HAP-1 (cell line): ENCODE data around the gene EIF3F.

Source experiments
- DNase-seq, 2 experiments: peaks; one replicate each; pipeline ENCODE4 v3.0.0-alpha.2; 2016 to 2020; ENCODE audit warnings: low spot score in 2 of 2
- H3K27me3 ChIP-seq: fragments of 250-450 bp; sonication (Bioruptor Pico); 2 replicates; pipeline ENCODE4 v1.5.1; 2020; ENCODE audit warnings: low read depth, mild to moderate bottlenecking, moderate library complexity
- H3K36me3 ChIP-seq: fragments of 250-450 bp; sonication (Bioruptor Pico); replicated peaks from 2 replicates; pipeline ENCODE4 v1.5.1; 2020; ENCODE audit warnings: mild to moderate bottlenecking
- H3K4me1 ChIP-seq: fragments of 250-450 bp; sonication (Bioruptor Pico); 2 replicates; pipeline ENCODE4 v1.5.1; 2020; ENCODE audit warnings: mild to moderate bottlenecking
- H3K4me3 ChIP-seq: fragments of 250-450 bp; sonication (Bioruptor Pico); 2 replicates; pipeline ENCODE4 v1.5.1; 2020; ENCODE audit warnings: mild to moderate bottlenecking, moderate library complexity
- H3K9me3 ChIP-seq: fragments of 250-450 bp; sonication (Bioruptor Pico); 2 replicates; pipeline ENCODE4 v1.5.1; 2020; ENCODE audit warnings: mild to moderate bottlenecking, moderate library complexity
- in situ Hi-C: fragments of 300-500 bp; cut with MboI; formaldehyde crosslinking; loops from 3 replicates; pipeline ENCODE4 v1.14.3; 2020; ENCODE audit warnings: low sequenced_read_pairs, inconsistent platforms, mixed read lengths

The EIF3F gene

DNA sequence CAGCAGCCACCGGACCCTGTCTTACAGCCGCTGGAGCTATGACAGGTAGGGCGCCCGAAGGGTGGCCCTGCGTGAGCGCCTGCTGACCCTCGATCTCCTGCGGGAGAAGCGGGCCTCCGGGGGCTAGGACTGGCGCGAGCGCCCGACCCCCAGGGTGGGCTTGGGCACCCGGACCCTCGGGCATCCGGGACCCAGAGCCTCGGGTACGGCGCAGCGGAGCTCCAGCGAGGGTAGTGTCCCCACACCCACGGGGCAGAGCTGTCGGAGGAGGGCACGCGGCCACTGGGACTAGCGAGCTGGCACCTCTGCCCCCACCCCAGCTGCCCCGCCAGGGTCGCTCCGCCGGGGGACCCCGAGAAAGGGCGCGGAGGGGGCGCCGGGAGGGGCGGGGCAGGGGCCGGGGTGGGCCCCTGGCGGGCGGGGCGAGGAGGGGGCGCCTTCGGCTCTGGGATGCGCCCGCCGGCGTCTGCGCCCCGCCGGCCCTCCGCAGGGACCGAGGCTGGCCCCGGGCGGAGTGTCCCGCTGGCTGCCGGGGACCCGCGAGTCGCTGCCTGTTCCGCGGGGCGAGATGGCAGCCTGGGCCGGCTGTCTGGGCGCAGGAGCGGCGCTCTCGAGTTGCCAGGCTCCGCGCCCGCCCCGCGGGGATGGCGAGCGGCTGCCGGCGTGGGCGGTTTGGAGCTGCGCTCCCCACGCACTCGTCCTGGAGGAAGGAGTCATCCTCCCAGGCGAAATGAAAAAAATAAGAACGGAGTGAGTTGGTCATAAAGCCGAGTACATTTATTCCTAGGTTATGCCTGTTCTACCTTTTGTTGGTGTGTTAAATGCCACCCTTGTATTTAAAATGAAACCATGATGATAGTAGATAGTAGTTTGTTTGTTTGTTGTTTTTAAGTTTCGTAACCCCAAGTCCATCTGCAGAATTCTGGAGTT, 32.4 kb downstream of the EIF3F start:
- peak overlapping the region; percentile 51 for H3K4me3 ChIP-seq
- no peaks in the 10 kb centered on the region; the same call in 1 of the 2 replicates for H3K4me1 ChIP-seq
- H3K9me3 ChIP-seq: no peaks in the 10 kb centered on the region
- DNase-seq: peak in 1 of 2 experiments; percentile 33
- H3K27me3 ChIP-seq: 0 out of 2 replicates have a peak, but pooled peaks cover 2% of the 10 kb centered on the region
- H3K36me3 ChIP-seq: no peaks in the 10 kb centered on the region
- in situ Hi-C loops: no loop called here

DNA sequence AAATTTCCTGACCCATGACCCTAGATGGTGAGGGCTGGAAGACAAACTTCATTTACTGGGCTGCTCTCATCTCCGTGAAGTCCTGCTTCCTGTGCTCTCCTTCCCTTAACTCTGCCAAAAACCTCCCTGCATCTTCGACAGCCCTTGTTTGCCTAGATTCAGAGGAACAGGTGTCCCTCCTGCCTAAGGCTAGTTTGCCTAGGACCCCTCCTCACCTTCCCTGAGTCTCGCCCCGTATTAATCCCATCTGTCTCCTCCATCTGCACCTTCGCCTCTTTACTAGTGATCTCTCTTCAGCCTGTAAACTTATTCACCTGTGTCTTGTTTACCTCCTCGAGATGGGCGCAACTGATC, 33.1 kb downstream of the EIF3F start:
- no peak for DNase-seq
- Histone ChIP-seq H3K4me1 (no peaks in the 10 kb centered on the region; the same call in 1 of the 2 replicates), H3K4me3 (peak overlapping the region; percentile 51; the same call in 1 of the 2 replicates), H3K9me3 (no peaks in the 10 kb centered on the region), H3K36me3 (no peaks in the 10 kb centered on the region), H3K27me3 (0 out of 2 replicates have a peak, but pooled peaks cover 2% of the 10 kb centered on the region)
- in situ Hi-C loops: no loop called here

DNA sequence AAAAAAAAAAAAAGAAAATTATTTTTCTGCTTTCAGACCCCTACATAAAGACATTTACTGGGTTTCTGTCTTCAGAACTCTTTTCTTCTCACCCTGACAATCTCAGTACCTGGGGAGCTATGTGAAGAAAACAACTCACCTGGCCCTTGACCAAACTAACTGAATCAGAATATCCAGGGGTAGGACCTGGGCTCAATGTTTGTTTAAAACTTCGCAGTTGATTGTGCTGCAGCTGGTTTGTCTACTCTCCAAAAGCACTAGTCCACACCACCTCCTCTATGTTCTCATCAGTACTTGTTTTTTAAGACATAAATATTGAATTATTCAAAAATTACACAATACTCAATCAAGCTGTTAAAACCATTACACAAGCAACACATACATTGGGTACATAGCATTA, 34.8 kb downstream of the EIF3F start:
- DNase-seq: no peak
- Histone ChIP-seq H3K4me1 (no peaks in the 10 kb centered on the region; the same call in 1 of the 2 replicates), H3K9me3 (no peaks in the 10 kb centered on the region), H3K4me3 (no peak overlapping the region), H3K27me3 (0 out of 2 replicates have a peak, but pooled peaks cover 2% of the 10 kb centered on the region), H3K36me3 (no peaks in the 10 kb centered on the region)
- in situ Hi-C loops: no loop called here

DNA sequence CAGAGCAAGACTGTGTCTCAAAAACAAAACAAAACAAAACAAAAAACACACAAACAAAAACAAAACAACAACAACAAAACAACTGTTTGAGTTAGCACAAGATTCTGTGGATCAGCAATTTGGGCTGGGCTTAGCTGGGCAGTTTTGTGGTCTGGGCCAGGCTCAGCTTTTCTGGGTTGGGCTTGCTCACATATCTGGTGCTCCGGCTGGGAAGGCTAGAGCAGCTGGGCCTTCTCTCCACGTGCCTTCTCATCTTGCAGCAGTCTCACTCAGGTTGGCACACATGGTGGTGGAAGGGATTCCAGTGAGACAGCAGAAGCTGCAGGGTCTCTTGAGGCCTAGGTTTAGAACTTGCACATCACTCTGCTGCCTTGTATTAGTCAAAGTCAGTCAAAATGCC, 35.7 kb downstream of the EIF3F start:
- Histone ChIP-seq H3K9me3 (no peaks in the 10 kb centered on the region), H3K4me3 (no peak overlapping the region)
- in situ Hi-C loops: no loop called here

GRCh38 chr11:8023831-8024555, 36.9 kb downstream of the EIF3F start:
- in situ Hi-C loops: no loop called here
- DNase-seq: no peak
- Histone ChIP-seq H3K27me3 (peaks cover 5% of the 10 kb centered on the region; the same call in 1 of the 2 replicates), H3K4me3 (no peak overlapping the region), H3K36me3 (no peaks in the 10 kb centered on the region), H3K9me3 (no peaks in the 10 kb centered on the region), H3K4me1 (no peaks in the 10 kb centered on the region; the same call in 1 of the 2 replicates)

More for the DNA sequence above, 35.7 kb downstream of the EIF3F start:
- no peak for DNase-seq
- Histone ChIP-seq H3K4me1 (no peaks in the 10 kb centered on the region; the same call in 1 of the 2 replicates), H3K36me3 (no peaks in the 10 kb centered on the region), H3K27me3 (peaks cover 2% of the 10 kb centered on the region; the same call in 1 of the 2 replicates)

GRCh38 chr11:8025123-8025522, 38.0 kb downstream of the EIF3F start:
- no peaks in the 10 kb centered on the region for H3K36me3 ChIP-seq
- H3K9me3 ChIP-seq: no peaks in the 10 kb centered on the region
- in situ Hi-C loops: no loop called here
- peaks cover 3% of the 10 kb centered on the region; the same call in 1 of the 2 replicates for H3K27me3 ChIP-seq
- no peak overlapping the region for H3K4me3 ChIP-seq
- DNase-seq: no peak
- H3K4me1 ChIP-seq: no peaks in the 10 kb centered on the region; the same call in 1 of the 2 replicates

- Histone ChIP-seq H3K4me1 (no peaks in the 10 kb centered on the region; the same call in 1 of the 2 replicates), H3K4me3 (no peak overlapping the region), H3K27me3 (peaks cover 3% of the 10 kb centered on the region; the same call in 1 of the 2 replicates), H3K9me3 (no peaks in the 10 kb centered on the region), H3K36me3 (no peaks in the 10 kb centered on the region)
- in situ Hi-C loops: no loop called here
- DNase-seq: no peak
Observed at GRCh38 chr11:8025816-8026215, 38.7 kb downstream of the EIF3F start.

DNA sequence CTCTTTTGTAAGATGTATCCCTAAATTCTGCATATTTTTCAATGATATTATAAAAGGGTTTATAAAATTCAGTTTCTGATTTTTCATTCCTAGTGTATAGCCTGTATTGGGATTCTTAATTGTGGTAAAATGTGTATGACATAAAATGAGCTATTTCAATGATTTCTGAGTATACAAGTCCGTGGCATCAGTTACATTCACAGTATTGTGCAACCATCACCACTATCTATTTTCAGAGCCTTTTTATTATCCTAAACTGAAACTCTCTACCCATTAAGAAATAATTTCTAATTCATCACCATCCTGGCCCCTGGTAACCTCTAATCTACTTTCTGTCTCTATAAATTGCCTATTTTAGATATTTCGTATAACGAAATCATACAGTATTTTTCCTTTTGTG, 39.8 kb downstream of the EIF3F start:
- Histone ChIP-seq H3K4me3 (no peak overlapping the region), H3K9me3 (no peaks in the 10 kb centered on the region), H3K36me3 (no peaks in the 10 kb centered on the region), H3K27me3 (peaks cover 3% of the 10 kb centered on the region; the same call in 1 of the 2 replicates), H3K4me1 (no peaks in the 10 kb centered on the region; the same call in 1 of the 2 replicates)
- no peak for DNase-seq
- in situ Hi-C loops: no loop called here

GRCh38 chr11:8028766-8029165, 41.6 kb downstream of the EIF3F start:
- no peaks in the 10 kb centered on the region for H3K36me3 ChIP-seq
- H3K9me3 ChIP-seq: no peaks in the 10 kb centered on the region
- no peaks in the 10 kb centered on the region; the same call in 1 of the 2 replicates for H3K4me1 ChIP-seq
- no peak for DNase-seq
- in situ Hi-C loops: no loop called here
- H3K4me3 ChIP-seq: no peak overlapping the region
- peaks cover 3% of the 10 kb centered on the region; the same call in 1 of the 2 replicates for H3K27me3 ChIP-seq

- Histone ChIP-seq H3K36me3 (no peaks in the 10 kb centered on the region), H3K27me3 (peaks cover 3% of the 10 kb centered on the region; the same call in 1 of the 2 replicates), H3K4me3 (no peak overlapping the region), H3K9me3 (no peaks in the 10 kb centered on the region), H3K4me1 (no peaks in the 10 kb centered on the region; the same call in 1 of the 2 replicates)
- DNase-seq: no peak
- in situ Hi-C loops: no loop called here
Observed at GRCh38 chr11:8030526-8031247, 43.5 kb downstream of the EIF3F start.

DNA sequence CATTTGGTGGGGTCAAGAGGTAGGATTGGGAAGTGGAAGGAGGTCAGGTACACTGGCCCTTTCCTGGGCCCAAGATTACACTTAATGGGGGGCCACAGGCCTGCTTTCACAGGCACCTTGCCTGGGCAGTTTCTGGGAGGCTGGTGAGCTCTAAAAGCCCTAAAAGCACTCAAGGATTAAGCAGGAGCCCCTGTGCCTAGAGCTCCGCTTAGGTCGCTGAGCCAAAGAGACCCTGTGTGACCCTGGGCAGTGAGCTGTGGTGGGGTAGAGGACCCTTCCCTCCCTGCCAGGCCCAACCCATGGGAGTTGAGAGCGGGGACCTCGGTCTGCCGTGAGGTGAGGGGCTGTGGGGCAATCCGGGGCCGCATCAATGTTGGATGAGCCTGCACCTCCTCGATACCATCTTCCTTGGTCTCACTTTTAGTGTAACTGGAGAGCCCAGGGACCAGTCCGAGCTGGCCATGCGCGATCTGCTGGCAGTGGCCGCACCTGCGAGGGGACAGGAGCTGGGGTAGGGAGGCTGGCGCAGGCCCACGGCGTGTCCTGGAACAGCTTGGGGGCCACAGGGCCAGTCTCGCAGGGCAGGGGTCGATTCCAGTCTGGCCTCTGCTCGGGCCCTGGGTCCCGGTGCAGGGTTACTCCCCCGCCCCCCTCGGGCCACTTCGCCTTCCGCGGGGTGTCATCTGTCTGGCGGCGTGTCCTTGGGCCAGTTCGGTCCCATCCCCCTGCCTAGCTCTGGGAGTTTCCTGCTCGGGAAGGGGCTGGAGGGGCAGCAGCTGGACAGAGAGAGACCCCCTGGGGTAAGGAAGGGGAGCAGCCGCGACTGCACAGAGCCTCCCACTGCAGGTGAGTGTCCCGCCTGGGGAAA, 44.3 kb downstream of the EIF3F start:
- H3K36me3 ChIP-seq: no peaks in the 10 kb centered on the region
- H3K27me3 ChIP-seq: peaks cover 3% of the 10 kb centered on the region; the same call in 1 of the 2 replicates
- H3K4me3 ChIP-seq: no peak overlapping the region
- DNase-seq: no peak
- H3K4me1 ChIP-seq: no peaks in the 10 kb centered on the region; the same call in 1 of the 2 replicates
- H3K9me3 ChIP-seq: no peaks in the 10 kb centered on the region
- in situ Hi-C loops: no loop called here

DNA sequence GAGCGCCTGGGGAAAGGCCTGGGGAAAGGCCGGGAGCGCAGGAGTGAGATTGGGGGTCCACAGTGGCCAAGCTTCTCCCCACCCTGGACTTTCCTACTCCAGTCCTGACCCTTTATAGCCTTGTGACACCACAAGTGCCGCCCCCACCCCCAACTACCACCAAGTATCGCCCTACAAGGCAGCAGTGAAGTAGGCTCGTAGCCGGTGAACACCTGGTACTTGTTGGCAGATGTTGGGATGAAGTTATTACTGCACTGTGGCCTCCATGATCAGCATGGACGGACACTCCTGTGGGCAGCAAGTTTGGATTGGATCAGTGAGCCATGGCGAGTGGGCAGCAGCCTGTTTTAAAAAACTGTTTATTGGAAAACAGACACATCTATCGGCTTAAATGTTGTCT, 45.0 kb downstream of the EIF3F start:
- Histone ChIP-seq H3K27me3 (peaks cover 3% of the 10 kb centered on the region; the same call in 1 of the 2 replicates), H3K4me3 (no peak overlapping the region), H3K4me1 (no peaks in the 10 kb centered on the region), H3K36me3 (no peaks in the 10 kb centered on the region), H3K9me3 (no peaks in the 10 kb centered on the region)
- DNase-seq: no peak
- in situ Hi-C loops: no loop called here
